Fibroblast of the aortic adventitia (primary cell): ENCODE results near the gene CTNNBL1. TPM values are rescaled to one million over a fixed set of nuclear protein-coding genes. Genes with fewer than 3 reads are reported as not detected.

ENCODE experiments used
- DNase-seq: peaks from one replicate; pipeline ENCODE4 v3.0.0-alpha.2; 2010; ENCODE audit warnings: low read depth
- H3K4me3 ChIP-seq: 2 replicates; pipeline ENCODE4 v1.5.1; 2011; ENCODE audit warnings: low read depth, mild to moderate bottlenecking, control low read depth, low read length, moderate library complexity
- total RNA-seq: library from RNA; depleted of rRNA; stranded (reverse); fragments of >200 nt; gene quantifications from 2 replicates; pipeline ENCODE4 v1.2.3, GENCODE V29; 2012; ENCODE audit warnings: low replicate concordance
- TF ChIP-seq, protein P1 (sequence below): IDR thresholded peaks from 2 replicates; pipeline ENCODE4 v1.5.1; 2011; ENCODE audit warnings: mild to moderate bottlenecking, low read length, control low read depth, inconsistent platforms; ENCODE audit not compliant: insufficient read depth

CTNNBL1 gene
- total RNA-seq, 1 donor = 23.1 TPM

DNA sequence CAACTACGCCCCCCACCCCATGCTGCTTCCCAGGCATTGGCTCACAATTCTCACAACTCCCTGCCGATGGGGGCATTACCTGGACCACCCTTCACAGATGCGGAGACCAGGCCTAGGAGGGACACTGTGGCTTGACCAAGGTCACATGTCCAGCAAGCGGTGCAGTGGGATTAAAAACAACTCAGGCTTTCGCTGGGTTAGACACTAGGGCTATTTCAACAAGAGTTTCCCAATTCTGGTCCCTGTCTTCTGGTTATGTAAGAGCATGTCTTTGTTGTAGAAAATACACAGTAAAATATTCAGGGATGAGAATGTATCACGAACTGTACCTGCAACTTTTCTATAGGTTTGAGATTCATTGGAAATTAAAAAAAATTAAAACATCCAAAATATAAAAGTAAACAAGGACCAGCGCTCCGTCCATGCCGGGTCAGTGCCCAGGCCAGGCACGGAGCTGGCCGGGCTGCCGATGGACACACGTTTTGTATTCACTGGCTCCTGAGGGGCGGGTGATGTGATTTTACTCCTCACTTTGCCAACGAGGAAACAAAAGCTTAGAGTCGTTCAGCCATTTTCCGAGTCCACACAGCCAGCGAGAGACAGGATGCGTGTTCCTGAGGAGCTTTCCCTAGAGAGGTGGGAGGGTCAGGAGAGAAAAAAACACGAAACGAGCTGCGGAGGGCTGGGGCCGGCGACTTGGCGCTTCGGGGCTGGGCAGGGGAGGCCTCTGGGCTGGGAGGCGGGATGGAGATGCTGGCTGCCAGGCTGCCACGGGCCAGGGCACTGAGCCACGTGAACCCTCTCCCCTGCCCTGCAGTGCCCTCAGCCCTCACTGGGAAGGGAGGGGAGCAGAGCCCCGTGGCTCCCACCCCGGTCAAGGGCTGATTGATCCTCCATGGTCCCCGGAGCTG lies 192.0 kb downstream of the CTNNBL1 start:
- TF ChIP-seq, protein P1, sequence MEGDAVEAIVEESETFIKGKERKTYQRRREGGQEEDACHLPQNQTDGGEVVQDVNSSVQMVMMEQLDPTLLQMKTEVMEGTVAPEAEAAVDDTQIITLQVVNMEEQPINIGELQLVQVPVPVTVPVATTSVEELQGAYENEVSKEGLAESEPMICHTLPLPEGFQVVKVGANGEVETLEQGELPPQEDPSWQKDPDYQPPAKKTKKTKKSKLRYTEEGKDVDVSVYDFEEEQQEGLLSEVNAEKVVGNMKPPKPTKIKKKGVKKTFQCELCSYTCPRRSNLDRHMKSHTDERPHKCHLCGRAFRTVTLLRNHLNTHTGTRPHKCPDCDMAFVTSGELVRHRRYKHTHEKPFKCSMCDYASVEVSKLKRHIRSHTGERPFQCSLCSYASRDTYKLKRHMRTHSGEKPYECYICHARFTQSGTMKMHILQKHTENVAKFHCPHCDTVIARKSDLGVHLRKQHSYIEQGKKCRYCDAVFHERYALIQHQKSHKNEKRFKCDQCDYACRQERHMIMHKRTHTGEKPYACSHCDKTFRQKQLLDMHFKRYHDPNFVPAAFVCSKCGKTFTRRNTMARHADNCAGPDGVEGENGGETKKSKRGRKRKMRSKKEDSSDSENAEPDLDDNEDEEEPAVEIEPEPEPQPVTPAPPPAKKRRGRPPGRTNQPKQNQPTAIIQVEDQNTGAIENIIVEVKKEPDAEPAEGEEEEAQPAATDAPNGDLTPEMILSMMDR = no peak
- no peak for DNase-seq
- H3K4me3 ChIP-seq = no peak overlapping the region

DNA sequence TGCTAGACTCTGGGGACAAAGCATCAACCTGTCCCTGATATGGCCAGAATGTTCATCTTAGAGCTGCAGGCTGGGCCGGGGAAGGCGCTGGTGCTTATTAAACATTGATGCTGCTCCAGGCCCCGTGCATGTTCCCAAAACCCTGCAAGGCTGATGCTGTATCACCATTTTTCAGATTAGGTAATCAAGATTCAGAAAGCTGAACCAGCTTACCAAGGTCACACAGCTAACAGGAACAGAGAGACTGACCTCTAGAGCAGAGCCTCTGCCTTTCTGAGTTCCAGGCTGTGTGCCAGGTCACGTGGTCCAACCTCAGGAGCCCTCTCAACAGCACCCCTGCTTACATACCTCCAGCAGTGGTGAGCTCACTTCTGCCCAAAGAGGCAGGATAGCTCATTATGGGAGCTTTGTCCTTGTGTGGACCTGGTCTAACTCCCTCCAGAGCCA lies 193.0 kb downstream of the CTNNBL1 start:
- DNase-seq = no peak
- TF ChIP-seq, protein P1 = no peak
- no peak overlapping the region for H3K4me3 ChIP-seq

DNA sequence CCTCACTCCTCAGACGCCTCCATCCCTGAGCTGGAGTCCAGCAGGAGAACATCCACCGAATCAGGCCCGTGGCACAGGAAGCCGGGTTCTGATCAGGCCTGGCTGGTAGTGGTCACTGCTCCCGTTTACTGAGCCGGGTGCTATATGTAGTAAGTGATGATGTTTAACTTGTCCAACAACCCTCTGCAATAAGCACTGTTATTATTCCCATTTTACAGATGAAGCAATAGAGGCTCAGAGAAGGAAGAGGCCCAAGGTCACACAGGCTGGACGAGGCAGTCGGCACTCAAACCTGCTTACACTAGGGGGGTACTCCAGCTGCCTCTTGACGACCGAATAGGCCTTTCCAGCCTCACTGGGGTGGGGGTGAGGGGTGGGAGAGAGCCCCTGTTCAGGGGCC lies 194.8 kb downstream of the CTNNBL1 start:
- DNase-seq = no peak
- no peak overlapping the region for H3K4me3 ChIP-seq
- TF ChIP-seq, protein P1 = no peak

DNA sequence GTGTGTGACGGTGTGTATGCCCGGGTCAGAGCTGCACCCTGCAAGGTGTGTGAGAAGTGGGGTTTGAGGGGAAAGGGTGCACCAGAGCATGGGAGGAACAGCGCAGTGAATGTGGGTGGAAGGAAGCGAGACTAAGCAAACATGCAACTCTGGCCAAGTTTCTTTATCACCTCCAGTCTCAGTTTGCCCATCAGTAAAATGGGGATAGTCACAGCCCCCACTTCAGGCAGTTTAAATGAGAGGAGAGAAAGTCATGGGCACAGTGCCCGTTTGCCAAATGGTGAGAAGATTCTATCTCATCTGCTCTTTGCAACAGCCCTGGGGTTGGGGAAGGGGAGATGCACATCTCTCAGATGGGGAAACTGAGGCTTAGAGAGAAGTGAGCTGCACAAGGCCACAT lies 196.3 kb downstream of the CTNNBL1 start:
- DNase-seq = no peak
- TF ChIP-seq, protein P1 = no peak

DNA sequence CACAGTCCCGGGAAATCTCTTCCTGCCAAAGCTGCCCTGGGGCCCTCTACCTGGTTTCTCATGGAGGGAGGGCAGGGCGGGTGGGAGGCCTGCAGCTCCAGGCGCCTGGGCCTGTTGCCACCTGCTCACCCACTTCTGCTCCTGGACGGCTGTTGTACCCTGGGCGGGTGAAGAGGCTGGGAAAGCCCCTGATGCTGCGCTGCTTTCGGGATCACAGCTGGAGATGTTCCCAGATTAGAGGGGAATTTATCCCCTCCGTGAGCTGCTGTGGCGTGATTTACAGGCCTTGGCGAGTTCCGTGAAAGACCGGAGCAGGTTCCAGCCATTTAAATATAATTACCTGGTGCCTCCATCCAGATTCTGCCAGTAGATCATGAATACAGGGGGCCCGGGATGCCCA lies 196.8 kb downstream of the CTNNBL1 start:
- no peak for DNase-seq
- no peak overlapping the region for H3K4me3 ChIP-seq
- TF ChIP-seq, protein P1 = no peak

More for the DNA sequence above, 196.3 kb downstream of the CTNNBL1 start:
- H3K4me3 ChIP-seq = no peak overlapping the region

DNA sequence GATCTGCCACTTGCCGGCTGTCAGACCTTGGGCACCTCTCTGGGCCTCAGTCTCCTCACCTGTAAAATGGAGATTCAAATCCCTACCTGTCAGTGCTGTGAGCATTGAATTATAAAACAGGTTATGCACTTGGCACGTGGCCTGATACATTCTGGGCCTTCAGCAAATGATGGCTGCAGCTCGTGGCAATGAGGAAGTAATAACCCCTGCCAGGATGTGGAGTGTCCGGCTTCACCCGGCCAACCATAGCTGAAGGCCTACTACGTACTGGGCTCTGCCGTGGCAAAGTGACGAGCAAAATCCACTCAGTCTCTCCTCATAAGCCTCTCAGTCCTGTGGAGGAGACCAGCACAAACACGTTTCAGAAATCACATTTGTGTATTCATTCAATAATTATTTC lies 198.2 kb downstream of the CTNNBL1 start:
- H3K4me3 ChIP-seq = no peak overlapping the region
- no peak for DNase-seq
- TF ChIP-seq, protein P1 = no peak
